H9 (cell line): ENCODE measurements around the gene ARHGAP12. TPM values are rescaled to one million over a fixed set of nuclear protein-coding genes. Genes with fewer than 3 reads are reported as not detected.

Experiments used
- DNase-seq: peaks from one replicate; pipeline ENCODE4 v3.0.0-alpha.2; 2017
- H2AFZ ChIP-seq: one replicate; pipeline ENCODE4 v1.6.1; 2013; ENCODE audit warnings: mild to moderate bottlenecking, low read length, control low read depth, moderate library complexity
- H2AK5ac ChIP-seq: 2 replicates; pipeline ENCODE4 v1.6.1; 2013; ENCODE audit warnings: low read length, control low read depth, mixed read lengths; ENCODE audit not compliant: insufficient read length
- H2BK120ac ChIP-seq: one replicate; pipeline ENCODE4 v1.6.1; 2013; ENCODE audit warnings: low read depth, mild to moderate bottlenecking, low read length, control low read depth, inconsistent platforms; ENCODE audit not compliant: poor library complexity, severe bottlenecking
- H2BK12ac ChIP-seq: 2 replicates; pipeline ENCODE4 v1.6.1; 2013; ENCODE audit warnings: low read length, control low read depth, mixed read lengths, low read depth; ENCODE audit not compliant: insufficient read length
- H2BK15ac ChIP-seq: 2 replicates; pipeline ENCODE4 v1.6.1; 2013; ENCODE audit warnings: low read depth, low read length, control low read depth
- H2BK20ac ChIP-seq: one replicate; pipeline ENCODE4 v1.6.1; 2013; ENCODE audit warnings: low read depth, mild to moderate bottlenecking, low read length, control low read depth, inconsistent platforms; ENCODE audit not compliant: poor library complexity, severe bottlenecking
- H2BK5ac ChIP-seq: 2 replicates; pipeline ENCODE4 v1.6.1; 2013; ENCODE audit warnings: low read length, control low read depth, mixed read lengths; ENCODE audit not compliant: insufficient read length
- H3K14ac ChIP-seq: 2 replicates; pipeline ENCODE4 v1.6.1; 2013; ENCODE audit warnings: low read length, control low read depth; ENCODE audit not compliant: insufficient read depth
- H3K18ac ChIP-seq: 2 replicates; pipeline ENCODE4 v1.6.1; 2013; ENCODE audit warnings: low read depth, mild to moderate bottlenecking, mixed read lengths, low read length, control low read depth; ENCODE audit not compliant: insufficient read length
- H3K23ac ChIP-seq: 2 replicates; pipeline ENCODE4 v1.6.1; 2013; ENCODE audit warnings: low read length, control low read depth, mixed read lengths, low read depth; ENCODE audit not compliant: insufficient read length
- H3K23me2 ChIP-seq: 2 replicates; pipeline ENCODE4 v1.6.1; 2013; ENCODE audit warnings: low read depth, mild to moderate bottlenecking, mixed read lengths, low read length, control low read depth; ENCODE audit not compliant: insufficient read length, poor library complexity, severe bottlenecking
- H3K27ac ChIP-seq: 2 replicates; pipeline ENCODE4 v1.5.1; 2013; ENCODE audit warnings: low read length, control low read depth, mixed read lengths, low read depth; ENCODE audit not compliant: insufficient read length
- H3K27me3 ChIP-seq: 2 replicates; pipeline ENCODE4 v1.6.1; 2013; ENCODE audit warnings: low read length, control low read depth, inconsistent platforms; ENCODE audit not compliant: insufficient read depth
- H3K4ac ChIP-seq: 2 replicates; pipeline ENCODE4 v1.6.1; 2013; ENCODE audit warnings: low read depth, mild to moderate bottlenecking, control low read depth, inconsistent platforms, low read length, moderate library complexity
- H3K4me1 ChIP-seq: 2 replicates; pipeline ENCODE4 v1.6.1; 2013; ENCODE audit warnings: low read length, control low read depth, inconsistent platforms; ENCODE audit not compliant: insufficient read depth
- H3K4me2 ChIP-seq: 2 replicates; pipeline ENCODE4 v1.6.1; 2013; ENCODE audit warnings: low read length, control low read depth, mixed read lengths; ENCODE audit not compliant: insufficient read length, insufficient read depth
- H3K56ac ChIP-seq: 2 replicates; pipeline ENCODE4 v1.6.1; 2013; ENCODE audit warnings: low read depth, mild to moderate bottlenecking, mixed read lengths, low read length, control low read depth; ENCODE audit not compliant: insufficient read length
- H3K79me1 ChIP-seq: 2 replicates; pipeline ENCODE4 v1.6.1; 2013; ENCODE audit warnings: low read depth, mild to moderate bottlenecking, moderate library complexity, low read length, control low read depth, inconsistent platforms; ENCODE audit not compliant: insufficient read depth, poor library complexity, severe bottlenecking
- H3K79me2 ChIP-seq: 2 replicates; pipeline ENCODE4 v1.6.1; 2013; ENCODE audit warnings: low read length, control low read depth, inconsistent platforms; ENCODE audit not compliant: insufficient read depth
- H3K9ac ChIP-seq: 2 replicates; pipeline ENCODE4 v1.6.1; 2013; ENCODE audit warnings: low read length, control low read depth, mixed read lengths; ENCODE audit not compliant: insufficient read length; ENCODE audit errors: extremely low read depth
- H3K9me3 ChIP-seq: one replicate; pipeline ENCODE4 v1.6.1; 2013; ENCODE audit warnings: low read depth, low read length, inconsistent platforms; ENCODE audit not compliant: control insufficient read depth
- H3T11ph ChIP-seq: one replicate; pipeline ENCODE4 v1.6.1; 2013; ENCODE audit warnings: mild to moderate bottlenecking, low read length, control low read depth, inconsistent platforms
- H4K20me1 ChIP-seq: one replicate; pipeline ENCODE4 v1.6.1; 2013; ENCODE audit not compliant: control insufficient read depth, insufficient read length, insufficient read depth
- H4K5ac ChIP-seq: 2 replicates; pipeline ENCODE4 v1.6.1; 2013; ENCODE audit warnings: low read depth, mild to moderate bottlenecking, mixed read lengths, low read length, control low read depth; ENCODE audit not compliant: insufficient read length
- H4K8ac ChIP-seq: replicated peaks from 2 replicates; pipeline ENCODE4 v1.6.1; 2013; ENCODE audit warnings: low read length, control low read depth, mixed read lengths, low read depth; ENCODE audit not compliant: insufficient read length
- H4K91ac ChIP-seq: 2 replicates; pipeline ENCODE4 v1.6.1; 2013; ENCODE audit warnings: low read depth, mild to moderate bottlenecking, moderate library complexity, mixed read lengths, low read length, control low read depth; ENCODE audit not compliant: insufficient read length
- H3K27ac Mint-ChIP-seq, 3 experiments: 2 replicates in 2 of 3; 3 replicates in 1 of 3; pipeline ENCODE4 v1.8.0; 2020 to 2021; ENCODE audit warnings: mixed read lengths in 3 of 3, mild to moderate bottlenecking in 1 of 3, moderate library complexity in 1 of 3
- H3K27me3 Mint-ChIP-seq: 2 replicates; pipeline ENCODE4 v1.8.0; 2021; ENCODE audit warnings: low read depth, mild to moderate bottlenecking, moderate library complexity, mixed read lengths
- H3K36me3 Mint-ChIP-seq, 3 experiments: 2 replicates in 2 of 3; 3 replicates in 1 of 3; pipeline ENCODE4 v1.8.0; 2020 to 2021; ENCODE audit warnings: low read depth in 3 of 3, mixed read lengths in 3 of 3; ENCODE audit not compliant: insufficient read depth in 1 of 3
- H3K4me1 Mint-ChIP-seq, 2 experiments: 2 replicates each; pipeline ENCODE4 v1.8.0; 2020; ENCODE audit warnings: mixed read lengths in 2 of 2
- H3K4me3 Mint-ChIP-seq, 2 experiments: 2 replicates in 1 of 2; 3 replicates in 1 of 2; pipeline ENCODE4 v1.8.0; 2020 to 2021; ENCODE audit warnings: mild to moderate bottlenecking in 2 of 2, mixed read lengths in 2 of 2, moderate library complexity in 1 of 2
- H3K9me3 Mint-ChIP-seq, 2 experiments: 2 replicates in 1 of 2; 3 replicates in 1 of 2; pipeline ENCODE4 v1.8.0; 2020; ENCODE audit warnings: mild to moderate bottlenecking in 2 of 2, mixed read lengths in 2 of 2, moderate library complexity in 1 of 2
- WGBS: extraction: QIAGEN DNeasy Blood & Tissue Kit; methylation state at CpG from one replicate; pipeline ENCODE4 v1.1.7; 2013; ENCODE audit warnings: missing lambda C conversion rate, low lambda C conversion rate, mixed read lengths; ENCODE audit not compliant: insufficient read length; ENCODE audit errors: extremely low coverage; 5-methylcytosine and 5-hydroxymethylcytosine counted together
- total RNA-seq: library from RNA; stranded (reverse); gene quantifications from 2 replicates; pipeline ENCODE4 v1.2.1, GENCODE V29; 2021
- TF ChIP-seq, protein P1 (sequence below): fragments of 200-600 bp; sonication (generic); conservative IDR thresholded peaks from 3 replicates; pipeline ENCODE4 v1.8.0; 2021; ENCODE audit warnings: antibody characterized with exemption, mild to moderate bottlenecking

The ARHGAP12 gene
- total RNA-seq, 1 experiment from 2014 or later = 34.3 TPM

DNA sequence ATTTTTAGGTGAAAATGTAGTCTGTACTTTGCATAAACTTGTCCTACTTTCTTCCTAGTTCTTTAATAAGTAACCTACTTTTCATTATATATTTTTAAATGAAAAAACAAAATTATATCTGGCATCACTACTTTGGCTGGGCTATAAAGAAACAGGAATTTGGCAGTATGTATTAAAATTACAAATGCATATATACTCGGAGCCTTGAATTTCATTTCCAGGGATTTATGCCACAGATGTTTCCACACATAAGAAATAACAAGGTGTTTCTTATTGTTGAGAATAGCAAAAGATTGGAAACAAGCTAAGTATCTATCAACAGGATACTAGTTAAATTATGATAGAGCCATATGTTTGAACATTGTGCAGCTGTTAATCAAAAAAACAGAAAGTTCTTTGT is 2.2 kb upstream of the ARHGAP12 start:
- no peak overlapping the region for H4K91ac ChIP-seq
- H3K79me2 ChIP-seq = peaks cover 13% of the 10 kb centered on the region; the same call in 1 of the 2 replicates
- H2BK12ac ChIP-seq = no peak overlapping the region
- peaks cover 24% of the 10 kb centered on the region in 2 experiments for H3K4me1 Mint-ChIP-seq
- H2BK5ac ChIP-seq = no peak overlapping the region
- no peaks in the 10 kb centered on the region for H3K9me3 ChIP-seq
- H4K5ac ChIP-seq = no peak overlapping the region
- H3K4me1 ChIP-seq = no peaks in the 10 kb centered on the region
- no peaks in the 10 kb centered on the region for H4K20me1 ChIP-seq
- no peak overlapping the region for H2AK5ac ChIP-seq
- no peak overlapping the region for H3K4me3 Mint-ChIP-seq
- no peak overlapping the region for H2BK120ac ChIP-seq
- peaks cover 5% of the 10 kb centered on the region for H3K79me1 ChIP-seq
- H2BK20ac ChIP-seq = no peak overlapping the region
- no peak overlapping the region for H3K4ac ChIP-seq
- no peak overlapping the region for H3K4me2 ChIP-seq
- no peak overlapping the region for H3T11ph ChIP-seq
- TF ChIP-seq, protein P1, sequence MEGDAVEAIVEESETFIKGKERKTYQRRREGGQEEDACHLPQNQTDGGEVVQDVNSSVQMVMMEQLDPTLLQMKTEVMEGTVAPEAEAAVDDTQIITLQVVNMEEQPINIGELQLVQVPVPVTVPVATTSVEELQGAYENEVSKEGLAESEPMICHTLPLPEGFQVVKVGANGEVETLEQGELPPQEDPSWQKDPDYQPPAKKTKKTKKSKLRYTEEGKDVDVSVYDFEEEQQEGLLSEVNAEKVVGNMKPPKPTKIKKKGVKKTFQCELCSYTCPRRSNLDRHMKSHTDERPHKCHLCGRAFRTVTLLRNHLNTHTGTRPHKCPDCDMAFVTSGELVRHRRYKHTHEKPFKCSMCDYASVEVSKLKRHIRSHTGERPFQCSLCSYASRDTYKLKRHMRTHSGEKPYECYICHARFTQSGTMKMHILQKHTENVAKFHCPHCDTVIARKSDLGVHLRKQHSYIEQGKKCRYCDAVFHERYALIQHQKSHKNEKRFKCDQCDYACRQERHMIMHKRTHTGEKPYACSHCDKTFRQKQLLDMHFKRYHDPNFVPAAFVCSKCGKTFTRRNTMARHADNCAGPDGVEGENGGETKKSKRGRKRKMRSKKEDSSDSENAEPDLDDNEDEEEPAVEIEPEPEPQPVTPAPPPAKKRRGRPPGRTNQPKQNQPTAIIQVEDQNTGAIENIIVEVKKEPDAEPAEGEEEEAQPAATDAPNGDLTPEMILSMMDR = no peak
- H3K56ac ChIP-seq = no peak overlapping the region
- peaks cover 10% of the 10 kb centered on the region for H3K23me2 ChIP-seq
- no peaks in the 10 kb centered on the region for H3K27me3 Mint-ChIP-seq
- H3K9me3 Mint-ChIP-seq = no peaks in the 10 kb centered on the region
- no CpG with 5 or more reads among the region's 1 CpG for WGBS
- no peak overlapping the region for H2AFZ ChIP-seq
- no peak overlapping the region for H3K27ac Mint-ChIP-seq
- H3K18ac ChIP-seq = no peak overlapping the region
- no peaks in the 10 kb centered on the region; a peak in 2 of 7 replicates for H3K36me3 Mint-ChIP-seq
- H3K9ac ChIP-seq = no peak overlapping the region
- H3K14ac ChIP-seq = no peak overlapping the region
- H3K27me3 ChIP-seq = no peaks in the 10 kb centered on the region
- H3K27ac ChIP-seq = no peak overlapping the region
- H3K23ac ChIP-seq = no peak overlapping the region
- DNase-seq = no peak
- no peak overlapping the region for H4K8ac ChIP-seq
- H2BK15ac ChIP-seq = no peak overlapping the region
